Measurements from ENCODE around the gene BSN. TPM values are rescaled to one million over a fixed set of nuclear protein-coding genes. Genes with fewer than 3 reads are reported as not detected.

Gene BSN
- total and polyA plus RNA-seq, 2 donors (not counting 1 experiment from before 2014, with no cell fraction given): under 0.01 to 0.01 TPM

DNA sequence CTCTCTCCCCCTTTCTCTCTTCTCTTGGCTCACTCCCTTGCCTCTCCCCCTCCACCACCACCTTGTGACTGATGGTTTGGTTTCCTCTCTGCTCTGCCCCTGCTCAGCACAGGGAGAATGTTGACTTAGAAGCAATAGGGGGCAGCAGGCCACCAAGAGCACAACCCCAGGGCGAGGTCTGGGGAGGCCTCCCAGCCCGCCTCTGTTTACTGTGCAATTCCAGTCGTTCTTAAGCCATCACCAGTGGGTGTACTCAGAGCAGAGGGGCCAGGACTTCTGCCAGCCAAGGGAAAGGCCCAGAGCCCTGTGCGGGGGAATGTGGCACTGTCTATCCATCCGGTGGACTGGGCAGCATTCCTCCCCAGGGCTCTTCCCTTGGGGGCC is 114.1 kb downstream of the BSN start:
- H3K4me1 ChIP-seq (ENCODE audit: control insufficient read depth, extremely low read depth, insufficient read depth, low read length): no peaks in the 10 kb centered on the region
- no peaks in the 10 kb centered on the region for H3K36me3 ChIP-seq (ENCODE audit: control insufficient read depth, insufficient read depth, low read length)
- TF ChIP-seq EZH2 (IDR thresholded peaks at IDR 0.05; ENCODE audit: low read length, missing control alignments): no peak
- TF ChIP-seq, protein P1, sequence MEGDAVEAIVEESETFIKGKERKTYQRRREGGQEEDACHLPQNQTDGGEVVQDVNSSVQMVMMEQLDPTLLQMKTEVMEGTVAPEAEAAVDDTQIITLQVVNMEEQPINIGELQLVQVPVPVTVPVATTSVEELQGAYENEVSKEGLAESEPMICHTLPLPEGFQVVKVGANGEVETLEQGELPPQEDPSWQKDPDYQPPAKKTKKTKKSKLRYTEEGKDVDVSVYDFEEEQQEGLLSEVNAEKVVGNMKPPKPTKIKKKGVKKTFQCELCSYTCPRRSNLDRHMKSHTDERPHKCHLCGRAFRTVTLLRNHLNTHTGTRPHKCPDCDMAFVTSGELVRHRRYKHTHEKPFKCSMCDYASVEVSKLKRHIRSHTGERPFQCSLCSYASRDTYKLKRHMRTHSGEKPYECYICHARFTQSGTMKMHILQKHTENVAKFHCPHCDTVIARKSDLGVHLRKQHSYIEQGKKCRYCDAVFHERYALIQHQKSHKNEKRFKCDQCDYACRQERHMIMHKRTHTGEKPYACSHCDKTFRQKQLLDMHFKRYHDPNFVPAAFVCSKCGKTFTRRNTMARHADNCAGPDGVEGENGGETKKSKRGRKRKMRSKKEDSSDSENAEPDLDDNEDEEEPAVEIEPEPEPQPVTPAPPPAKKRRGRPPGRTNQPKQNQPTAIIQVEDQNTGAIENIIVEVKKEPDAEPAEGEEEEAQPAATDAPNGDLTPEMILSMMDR (conservative IDR thresholded peaks at IDR 0.05 in 1 of 2, IDR thresholded peaks at IDR 0.05 in 1 of 2; ENCODE audit: low read depth in 1 of 2, low read length in 2 of 2): no peak
- H3K9me3 ChIP-seq (ENCODE audit: control insufficient read depth, insufficient read depth, low read depth, low read length): no peaks in the 10 kb centered on the region
- H3K9ac ChIP-seq (ENCODE audit: insufficient read depth, low read length): no peak overlapping the region
- no peaks in the 10 kb centered on the region for H4K20me1 ChIP-seq (ENCODE audit: control insufficient read depth, extremely low read depth, insufficient read depth, low read length)
- H3K4me3 ChIP-seq (replicated peaks in 1 of 4; ENCODE audit: control extremely low read depth in 1 of 4, insufficient read depth in 1 of 4, low read depth in 3 of 4, low read length in 4 of 4): no peak overlapping the region
- no peak overlapping the region for H3K4me2 ChIP-seq (ENCODE audit: extremely low read depth, insufficient read depth, low read length)
- H3K79me2 ChIP-seq (ENCODE audit: control insufficient read depth, insufficient read depth, low read length): no peaks in the 10 kb centered on the region
- peaks cover 6% of the 10 kb centered on the region for H3K27me3 ChIP-seq (ENCODE audit: control insufficient read depth, insufficient read depth, low read length)
- H3K27ac ChIP-seq (ENCODE audit: insufficient read depth, low read length): no peak overlapping the region
- no peak overlapping the region for H2AFZ ChIP-seq (ENCODE audit: low read length)
- no peak for DNase-seq (ENCODE audit: low read depth in 2 of 2)

GRCh38 chr3:49668861-49669260 is 114.6 kb downstream of the BSN start:
- no peak overlapping the region for H3K4me2 ChIP-seq (ENCODE audit: extremely low read depth, insufficient read depth, low read length)
- peak in 1 of 2 donors; percentile 65 for DNase-seq (ENCODE audit: low read depth in 2 of 2)
- TF ChIP-seq, protein P1 (conservative IDR thresholded peaks at IDR 0.05 in 1 of 2, IDR thresholded peaks at IDR 0.05 in 1 of 2; ENCODE audit: low read depth in 1 of 2, low read length in 2 of 2): no peak

GRCh38 chr3:49669352-49669751 is 115.1 kb downstream of the BSN start:
- peaks cover 4% of the 10 kb centered on the region for H3K27me3 ChIP-seq (ENCODE audit: control insufficient read depth, insufficient read depth, low read length)
- no peak for TF ChIP-seq EZH2 (IDR thresholded peaks at IDR 0.05; ENCODE audit: low read length, missing control alignments)
- TF ChIP-seq, protein P1 (conservative IDR thresholded peaks at IDR 0.05 in 1 of 2, IDR thresholded peaks at IDR 0.05 in 1 of 2; ENCODE audit: low read depth in 1 of 2, low read length in 2 of 2): no peak
- H3K9me3 ChIP-seq (ENCODE audit: control insufficient read depth, insufficient read depth, low read depth, low read length): no peaks in the 10 kb centered on the region
- no peak overlapping the region for H3K27ac ChIP-seq (ENCODE audit: insufficient read depth, low read length)
- no peak for DNase-seq (ENCODE audit: low read depth in 2 of 2)
- H3K9ac ChIP-seq (ENCODE audit: insufficient read depth, low read length): no peak overlapping the region
- no peak overlapping the region for H2AFZ ChIP-seq (ENCODE audit: low read length)
- H3K4me2 ChIP-seq (ENCODE audit: extremely low read depth, insufficient read depth, low read length): no peak overlapping the region
- no peaks in the 10 kb centered on the region for H3K36me3 ChIP-seq (ENCODE audit: control insufficient read depth, insufficient read depth, low read length)
- H3K79me2 ChIP-seq (ENCODE audit: control insufficient read depth, insufficient read depth, low read length): no peaks in the 10 kb centered on the region
- H4K20me1 ChIP-seq (ENCODE audit: control insufficient read depth, extremely low read depth, insufficient read depth, low read length): no peaks in the 10 kb centered on the region
- no peaks in the 10 kb centered on the region for H3K4me1 ChIP-seq (ENCODE audit: control insufficient read depth, extremely low read depth, insufficient read depth, low read length)
- H3K4me3 ChIP-seq (replicated peaks in 1 of 4; ENCODE audit: control extremely low read depth in 1 of 4, insufficient read depth in 1 of 4, low read depth in 3 of 4, low read length in 4 of 4): no peak overlapping the region

More at GRCh38 chr3:49668861-49669260, 114.6 kb downstream of the BSN start:
- Histone ChIP-seq H3K27me3 (ENCODE audit: control insufficient read depth, insufficient read depth, low read length) (peaks cover 4% of the 10 kb centered on the region), H4K20me1 (ENCODE audit: control insufficient read depth, extremely low read depth, insufficient read depth, low read length) (no peaks in the 10 kb centered on the region), H3K9ac (ENCODE audit: insufficient read depth, low read length) (no peak overlapping the region), H2AFZ (ENCODE audit: low read length) (no peak overlapping the region), H3K9me3 (ENCODE audit: control insufficient read depth, insufficient read depth, low read depth, low read length) (no peaks in the 10 kb centered on the region), H3K4me1 (ENCODE audit: control insufficient read depth, extremely low read depth, insufficient read depth, low read length) (no peaks in the 10 kb centered on the region), H3K27ac (ENCODE audit: insufficient read depth, low read length) (no peak overlapping the region), H3K4me3 (replicated peaks in 1 of 4; ENCODE audit: control extremely low read depth in 1 of 4, insufficient read depth in 1 of 4, low read depth in 3 of 4, low read length in 4 of 4) (no peak overlapping the region), H3K79me2 (ENCODE audit: control insufficient read depth, insufficient read depth, low read length) (no peaks in the 10 kb centered on the region), H3K36me3 (ENCODE audit: control insufficient read depth, insufficient read depth, low read length) (no peaks in the 10 kb centered on the region)

All from fibroblast of lung (primary cell).